Endodermal cell (in vitro differentiated cells): ENCODE measurements around the gene ULBP3. TPM values are rescaled to one million over a fixed set of nuclear protein-coding genes. Genes with fewer than 3 reads are reported as not detected.
A peak's percentile ranks its signal among the peaks of the same experiment; 100 is the strongest.
"Not testable (repeated sequence)": the region's sequence is repeated elsewhere in the genome, so short reads cannot be mapped to it uniquely, and the experiment has no call there.

ENCODE experiments used
- DNase-seq: peaks from one replicate; pipeline ENCODE4 v3.0.0-alpha.2; 2017
- H3K27ac ChIP-seq: 2 replicates; pipeline ENCODE4 v1.5.1; 2013; ENCODE audit warnings: mild to moderate bottlenecking, low read depth, low read length, moderate library complexity
- H3K27me3 ChIP-seq: 2 replicates; pipeline ENCODE4 v1.6.1; 2013; ENCODE audit warnings: mild to moderate bottlenecking, low read length, moderate library complexity; ENCODE audit not compliant: insufficient read depth, control insufficient read depth, poor library complexity, severe bottlenecking
- H3K36me3 ChIP-seq: 2 replicates; pipeline ENCODE4 v1.7.0; 2013; ENCODE audit warnings: mild to moderate bottlenecking, low read length, moderate library complexity; ENCODE audit not compliant: control insufficient read depth, insufficient read depth
- H3K4me1 ChIP-seq: one replicate; pipeline ENCODE4 v1.7.0; 2013; ENCODE audit warnings: low read length; ENCODE audit not compliant: control insufficient read depth, insufficient read depth
- H3K4me3 ChIP-seq: 2 replicates; pipeline ENCODE4 v1.5.1; 2013; ENCODE audit warnings: mild to moderate bottlenecking, low read length, moderate library complexity
- H3K9ac ChIP-seq: 2 replicates; pipeline ENCODE4 v1.6.1; 2013; ENCODE audit warnings: mild to moderate bottlenecking, low read length, moderate library complexity; ENCODE audit not compliant: poor library complexity, severe bottlenecking; ENCODE audit errors: extremely low read depth
- H3K9me3 ChIP-seq: 2 replicates; pipeline ENCODE4 v1.6.1; 2013; ENCODE audit warnings: mild to moderate bottlenecking, low read length, moderate library complexity; ENCODE audit not compliant: control insufficient read depth
- H3K27ac Mint-ChIP-seq: 2 replicates; pipeline ENCODE4 v1.8.0; 2020; ENCODE audit warnings: mixed read lengths
- H3K27me3 Mint-ChIP-seq: 2 replicates; pipeline ENCODE4 v1.8.0; 2021; ENCODE audit warnings: mild to moderate bottlenecking, mixed read lengths; ENCODE audit not compliant: insufficient read depth
- H3K36me3 Mint-ChIP-seq: 2 replicates; pipeline ENCODE4 v1.8.0; 2020; ENCODE audit warnings: low read depth, mixed read lengths
- H3K4me1 Mint-ChIP-seq: 2 replicates; pipeline ENCODE4 v1.8.0; 2020; ENCODE audit warnings: mixed read lengths
- H3K4me3 Mint-ChIP-seq: 2 replicates; pipeline ENCODE4 v1.8.0; 2020; ENCODE audit warnings: mild to moderate bottlenecking, moderate library complexity, mixed read lengths
- H3K9me3 Mint-ChIP-seq: 2 replicates; pipeline ENCODE4 v1.8.0; 2020; ENCODE audit warnings: mild to moderate bottlenecking, mixed read lengths
- WGBS, 2 experiments: methylation state at CpG; one replicate each; pipeline versions ENCODE4 v1.1.5 to v1.1.7; 2013; ENCODE audit warnings: missing lambda C conversion rate in 2 of 2, mixed read lengths in 1 of 2; ENCODE audit not compliant: insufficient coverage in 1 of 2, insufficient read length in 1 of 2; 5-methylcytosine and 5-hydroxymethylcytosine counted together
- total RNA-seq, 2 donors: library from RNA; stranded (reverse); fragmentation: NEBNext Ultra II Directional in 1 of 2; extraction: Animal tissue kit (Norgen Biotek cat#: 25700) in 1 of 2; gene quantifications; 2 replicates in 1 of 2; 3 replicates in 1 of 2; pipeline ENCODE4 v1.2.1, GENCODE V29; 2021
- TF ChIP-seq, protein P1 (sequence below): fragments of 200-600 bp; sonication (generic); conservative IDR thresholded peaks from 2 replicates; pipeline ENCODE4 v1.5.0; 2021; ENCODE audit warnings: antibody characterized with exemption, mild to moderate bottlenecking

ULBP3 gene
- total RNA-seq, 2 donors from 2014 or later: 4.4 to 5.4 TPM

DNA sequence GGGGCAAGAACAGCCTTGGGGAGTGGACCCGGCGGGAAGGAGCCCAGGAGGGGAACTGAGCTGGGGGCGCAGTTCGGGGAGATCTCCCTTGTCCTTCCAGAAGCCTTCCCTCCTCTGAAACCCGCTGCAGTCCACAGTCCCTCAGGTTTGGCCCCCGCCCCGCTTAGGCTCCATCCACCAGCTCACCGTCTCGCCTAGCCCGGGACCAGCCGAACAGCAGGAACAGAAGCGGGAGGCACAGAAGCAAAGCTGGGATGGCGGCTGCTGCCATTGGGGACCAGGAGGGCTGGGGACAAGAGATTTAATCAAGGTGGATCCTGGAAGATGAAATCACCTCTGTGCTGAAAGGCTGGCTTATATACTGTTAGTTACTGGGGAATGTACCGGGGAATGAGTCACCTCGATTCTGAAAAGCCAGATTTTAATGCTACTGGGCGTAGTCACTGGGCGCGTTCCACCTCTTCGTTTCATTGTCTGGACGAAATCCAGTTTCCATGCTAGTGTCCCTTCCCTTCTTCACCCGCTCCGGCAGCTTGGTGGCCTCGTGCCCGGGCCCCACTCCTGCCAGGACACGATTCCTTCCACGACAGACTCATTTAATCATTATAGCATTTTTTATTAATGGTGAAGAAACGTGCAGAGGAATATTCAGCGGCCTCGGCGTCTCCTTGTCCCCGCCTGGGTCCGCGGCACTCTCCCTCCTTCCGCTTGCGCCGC, 43.6 kb downstream of the ULBP3 start, which contains the start of gene RAET1L:
RAET1L (minus strand) TSS at position 332 of the 717 bp plus-strand sequence; CDS start at position 271, 61 bp downstream.
- WGBS, 2 experiments: 82 to 92% methylated on average over 19 to 36 of the region's 36 CpGs
- Histone ChIP-seq H3K9me3 (no peaks in the 10 kb centered on the region), H3K9ac (no peak within 1 kb of the TSS), H3K4me3 (no peak within 1 kb of the TSS), H3K27me3 (peaks cover 17% of the 10 kb centered on the region), H3K27ac (no peak within 1 kb of the TSS), H3K4me1 (no peaks in the 10 kb centered on the region), H3K36me3 (no peaks in the 10 kb centered on the region)
- H3K4me1 Mint-ChIP-seq: no peaks in the 10 kb centered on the region
- H3K4me3 Mint-ChIP-seq: no peak within 1 kb of the TSS
- peak; percentile 52 for DNase-seq
- no peaks in the 10 kb centered on the region for H3K36me3 Mint-ChIP-seq
- peaks cover 56% of the 10 kb centered on the region for H3K27me3 Mint-ChIP-seq
- H3K9me3 Mint-ChIP-seq: no peaks in the 10 kb centered on the region
- H3K27ac Mint-ChIP-seq: no peak within 1 kb of the TSS
- TF ChIP-seq, protein P1, sequence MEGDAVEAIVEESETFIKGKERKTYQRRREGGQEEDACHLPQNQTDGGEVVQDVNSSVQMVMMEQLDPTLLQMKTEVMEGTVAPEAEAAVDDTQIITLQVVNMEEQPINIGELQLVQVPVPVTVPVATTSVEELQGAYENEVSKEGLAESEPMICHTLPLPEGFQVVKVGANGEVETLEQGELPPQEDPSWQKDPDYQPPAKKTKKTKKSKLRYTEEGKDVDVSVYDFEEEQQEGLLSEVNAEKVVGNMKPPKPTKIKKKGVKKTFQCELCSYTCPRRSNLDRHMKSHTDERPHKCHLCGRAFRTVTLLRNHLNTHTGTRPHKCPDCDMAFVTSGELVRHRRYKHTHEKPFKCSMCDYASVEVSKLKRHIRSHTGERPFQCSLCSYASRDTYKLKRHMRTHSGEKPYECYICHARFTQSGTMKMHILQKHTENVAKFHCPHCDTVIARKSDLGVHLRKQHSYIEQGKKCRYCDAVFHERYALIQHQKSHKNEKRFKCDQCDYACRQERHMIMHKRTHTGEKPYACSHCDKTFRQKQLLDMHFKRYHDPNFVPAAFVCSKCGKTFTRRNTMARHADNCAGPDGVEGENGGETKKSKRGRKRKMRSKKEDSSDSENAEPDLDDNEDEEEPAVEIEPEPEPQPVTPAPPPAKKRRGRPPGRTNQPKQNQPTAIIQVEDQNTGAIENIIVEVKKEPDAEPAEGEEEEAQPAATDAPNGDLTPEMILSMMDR: no peak

- no peaks in the 10 kb centered on the region for H3K4me1 ChIP-seq
- 82 to 100% methylated on average over 2 to 11 of the region's 11 CpGs for WGBS, 2 experiments
- DNase-seq: no peak
- Mint-ChIP-seq H3K9me3 (no peaks in the 10 kb centered on the region), H3K27me3 (peaks cover 54% of the 10 kb centered on the region), H3K27ac (no peak overlapping the region), H3K4me3 (no peak overlapping the region), H3K36me3 (no peaks in the 10 kb centered on the region), H3K4me1 (no peaks in the 10 kb centered on the region)
- H3K27me3 ChIP-seq: peaks cover 17% of the 10 kb centered on the region
- TF ChIP-seq, protein P1: no peak
- H3K27ac ChIP-seq: no peak overlapping the region
- no peaks in the 10 kb centered on the region for H3K36me3 ChIP-seq
- no peaks in the 10 kb centered on the region for H3K9me3 ChIP-seq
- no peak overlapping the region for H3K4me3 ChIP-seq
- no peak overlapping the region for H3K9ac ChIP-seq
Measured at GRCh38 chr6:150024646-150025155, 44.2 kb downstream of the ULBP3 start.

DNA sequence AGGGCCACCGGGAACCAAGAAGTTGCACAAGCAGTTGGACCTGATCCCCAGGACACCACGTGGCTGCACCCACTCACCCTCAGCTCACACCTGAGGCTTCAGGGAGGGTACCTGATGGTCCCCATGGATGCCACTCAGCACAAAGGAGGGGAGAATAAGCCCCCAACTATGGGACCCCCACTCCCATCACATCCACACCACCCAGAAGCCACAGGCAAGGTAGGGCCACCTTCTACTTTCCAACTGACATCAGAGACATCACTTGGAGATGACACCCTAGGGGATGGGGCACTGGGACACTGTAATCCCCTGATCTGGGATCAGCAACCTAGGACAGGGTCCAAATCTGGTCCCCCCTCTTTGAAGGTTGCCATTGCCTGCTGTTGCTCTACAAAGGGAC, 44.9 kb downstream of the ULBP3 start:
- not testable (repeated sequence) for H3K9ac ChIP-seq, H3K4me3 Mint-ChIP-seq, H3K4me3 ChIP-seq, H3K27ac Mint-ChIP-seq, H3K36me3 Mint-ChIP-seq, H3K4me1 ChIP-seq, H3K27ac ChIP-seq, H3K36me3 ChIP-seq, H3K9me3 Mint-ChIP-seq, H3K4me1 Mint-ChIP-seq, H3K9me3 ChIP-seq
- H3K27me3 Mint-ChIP-seq: peaks cover 53% of the 10 kb centered on the region
- peak; percentile 14 for DNase-seq
- H3K27me3 ChIP-seq: peaks cover 20% of the 10 kb centered on the region
- 69 to 100% methylated on average over 1 to 2 of the region's 2 CpGs for WGBS, 2 experiments

DNA sequence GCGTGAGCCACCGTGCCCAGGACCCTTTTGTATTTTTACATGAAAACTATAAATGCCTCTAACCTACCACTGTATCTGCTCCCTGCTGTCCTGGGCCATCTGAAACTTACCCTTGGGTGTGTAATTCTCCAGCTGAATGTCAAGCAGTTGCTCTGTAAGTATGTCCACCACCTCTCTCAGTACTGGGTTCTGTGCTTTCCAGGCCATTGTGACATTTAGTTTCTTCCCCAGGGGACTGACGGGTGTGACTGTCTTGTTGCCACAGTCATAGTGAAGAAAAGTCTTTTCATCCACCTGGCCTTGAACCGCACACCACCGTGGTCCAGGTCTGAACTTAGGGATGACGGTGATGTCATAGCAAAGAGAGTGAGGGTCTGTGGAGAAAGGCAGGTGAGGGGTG, 47.1 kb downstream of the ULBP3 start:
- DNase-seq: not testable (repeated sequence)
- H3K27me3 Mint-ChIP-seq: peaks cover 56% of the 10 kb centered on the region
- H3K27me3 ChIP-seq: peaks cover 27% of the 10 kb centered on the region

More for the DNA sequence above, 47.1 kb downstream of the ULBP3 start:
- not testable (repeated sequence) for H3K4me1 Mint-ChIP-seq, H3K9me3 Mint-ChIP-seq, H3K9ac ChIP-seq, H3K27ac ChIP-seq, H3K4me3 Mint-ChIP-seq, H3K27ac Mint-ChIP-seq, H3K36me3 Mint-ChIP-seq, H3K4me1 ChIP-seq, H3K4me3 ChIP-seq, H3K9me3 ChIP-seq, H3K36me3 ChIP-seq
- WGBS, 2 experiments: 89% methylated on average over 2 of the region's 6 CpGs; no CpG with 5 or more reads in 1 of the 2 experiments
